ENCODE data around the gene CCBE1.

Gene CCBE1

GRCh38 chr18:59613903-59614302, 83.3 kb downstream of the CCBE1 start:
- in situ Hi-C loops (cut with HindIII; ENCODE audit: low pct_unique_long_range_greater_than_20kb, low sequenced_read_pairs): no loop called here
- no peak for TF ChIP-seq JUND (IDR thresholded peaks at IDR 0.05; ENCODE audit: low read depth)
- DNase-seq (ENCODE audit: low read depth in 1 of 2, low spot score in 1 of 2): no peak

- in situ Hi-C loops (cut with HindIII; ENCODE audit: low pct_unique_long_range_greater_than_20kb, low sequenced_read_pairs): no loop called here
- no peak for DNase-seq (ENCODE audit: low read depth in 1 of 2, low spot score in 1 of 2)
- TF ChIP-seq JUND (IDR thresholded peaks at IDR 0.05; ENCODE audit: low read depth): no peak
These were observed 84.8 kb downstream of the CCBE1 start for GRCh38 chr18:59612381-59612780.

DNA sequence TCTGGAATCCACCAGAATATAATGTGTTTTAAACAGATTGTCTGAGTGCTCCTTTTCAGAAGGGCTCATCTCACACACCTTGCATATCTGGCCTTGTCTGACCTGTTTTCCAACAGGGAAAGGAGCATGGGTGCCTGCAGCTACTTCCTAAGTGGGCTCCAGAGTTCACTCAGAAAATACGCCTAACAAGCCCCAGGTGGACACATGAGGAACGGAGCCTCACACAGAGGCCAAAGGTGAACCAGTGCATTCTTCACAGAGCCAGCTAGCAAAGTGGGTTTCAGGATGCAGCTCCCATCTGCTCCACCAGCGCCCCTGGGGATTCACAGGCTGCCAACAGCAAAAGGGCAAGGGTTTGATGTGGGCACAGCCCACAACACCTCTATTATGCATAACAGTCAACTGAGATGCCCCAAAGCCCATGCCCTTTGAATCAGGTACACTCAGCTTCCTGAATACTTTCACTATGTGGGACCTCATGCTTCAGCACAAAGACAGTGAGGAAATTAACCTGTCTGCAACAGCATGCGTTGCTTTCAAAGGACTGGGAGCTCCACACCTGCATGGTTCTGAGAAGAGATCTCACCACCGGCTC, 86.6 kb downstream of the CCBE1 start:
- in situ Hi-C loops (cut with HindIII; ENCODE audit: low pct_unique_long_range_greater_than_20kb, low sequenced_read_pairs): no loop called here
- TF ChIP-seq JUND (IDR thresholded peaks at IDR 0.05; ENCODE audit: low read depth): no peak

GRCh38 chr18:59609654-59610053, 87.6 kb downstream of the CCBE1 start:
- TF ChIP-seq JUND (IDR thresholded peaks at IDR 0.05; ENCODE audit: low read depth): no peak
- DNase-seq (ENCODE audit: low read depth in 1 of 2, low spot score in 1 of 2): no peak
- in situ Hi-C loops (cut with HindIII; ENCODE audit: low pct_unique_long_range_greater_than_20kb, low sequenced_read_pairs): no loop called here

More for the DNA sequence above, 86.6 kb downstream of the CCBE1 start:
- DNase-seq (ENCODE audit: low read depth in 1 of 2, low spot score in 1 of 2): no peak

- DNase-seq (ENCODE audit: low read depth in 1 of 2, low spot score in 1 of 2): no peak
- in situ Hi-C loops (cut with HindIII; ENCODE audit: low pct_unique_long_range_greater_than_20kb, low sequenced_read_pairs): no loop called here
- no peak for TF ChIP-seq JUND (IDR thresholded peaks at IDR 0.05; ENCODE audit: low read depth)
These were observed 89.8 kb downstream of the CCBE1 start for GRCh38 chr18:59607471-59607870.

DNA sequence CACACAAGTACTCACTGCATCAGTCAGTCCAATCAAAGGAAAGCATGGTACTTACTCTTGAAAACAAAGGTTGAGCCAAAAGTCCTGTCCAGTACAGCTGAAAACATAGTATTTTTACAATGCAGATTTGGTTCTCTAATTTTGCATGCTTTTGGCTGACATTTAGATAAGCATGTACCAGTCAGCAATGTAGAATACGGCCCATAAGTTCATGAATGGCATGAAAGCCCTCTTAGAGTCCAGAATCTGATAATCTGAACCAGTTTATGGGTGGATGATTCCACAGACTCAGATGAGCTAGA, 90.2 kb downstream of the CCBE1 start:
- no peak for DNase-seq (ENCODE audit: low read depth in 1 of 2, low spot score in 1 of 2)
- in situ Hi-C loops (cut with HindIII; ENCODE audit: low pct_unique_long_range_greater_than_20kb, low sequenced_read_pairs): no loop called here
- no peak for TF ChIP-seq JUND (IDR thresholded peaks at IDR 0.05; ENCODE audit: low read depth)

- DNase-seq (ENCODE audit: low read depth in 1 of 2, low spot score in 1 of 2): peak in 1 of 2 experiments; percentile 28
- no peak for TF ChIP-seq JUND (IDR thresholded peaks at IDR 0.05; ENCODE audit: low read depth)
- in situ Hi-C loops (cut with HindIII; ENCODE audit: low pct_unique_long_range_greater_than_20kb, low sequenced_read_pairs): no loop called here
These were observed 90.8 kb downstream of the CCBE1 start for GRCh38 chr18:59606193-59607077.

DNA sequence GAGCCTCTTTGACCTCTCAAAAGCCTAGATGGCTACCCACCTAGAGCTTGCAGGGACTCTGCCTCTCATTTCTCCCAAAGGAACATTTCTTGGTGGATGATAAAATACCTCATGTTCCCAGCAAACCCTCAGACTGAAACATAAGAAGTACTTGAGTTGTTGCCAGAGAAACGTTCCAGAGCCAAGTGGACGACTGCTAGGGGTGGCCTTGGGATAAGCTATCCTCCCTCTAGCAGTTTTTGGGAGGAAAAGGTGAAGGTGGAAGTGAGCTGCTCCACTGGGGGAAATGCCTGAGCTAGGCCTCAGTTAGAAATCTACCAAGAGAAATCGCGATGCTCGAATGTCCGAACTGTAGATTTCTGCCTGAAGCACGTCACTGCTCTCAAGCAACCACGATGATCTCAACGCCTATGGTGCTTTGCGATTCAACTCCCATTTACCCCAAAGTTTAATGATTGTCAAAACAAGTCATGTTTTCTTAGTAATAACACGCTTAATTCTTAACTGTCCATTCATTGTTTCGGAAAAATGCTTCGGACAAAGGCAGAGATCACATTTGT, 91.5 kb downstream of the CCBE1 start:
- no peak for DNase-seq (ENCODE audit: low read depth in 1 of 2, low spot score in 1 of 2)
- TF ChIP-seq JUND (IDR thresholded peaks at IDR 0.05; ENCODE audit: low read depth): no peak
- in situ Hi-C loops (cut with HindIII; ENCODE audit: low pct_unique_long_range_greater_than_20kb, low sequenced_read_pairs): no loop called here

DNA sequence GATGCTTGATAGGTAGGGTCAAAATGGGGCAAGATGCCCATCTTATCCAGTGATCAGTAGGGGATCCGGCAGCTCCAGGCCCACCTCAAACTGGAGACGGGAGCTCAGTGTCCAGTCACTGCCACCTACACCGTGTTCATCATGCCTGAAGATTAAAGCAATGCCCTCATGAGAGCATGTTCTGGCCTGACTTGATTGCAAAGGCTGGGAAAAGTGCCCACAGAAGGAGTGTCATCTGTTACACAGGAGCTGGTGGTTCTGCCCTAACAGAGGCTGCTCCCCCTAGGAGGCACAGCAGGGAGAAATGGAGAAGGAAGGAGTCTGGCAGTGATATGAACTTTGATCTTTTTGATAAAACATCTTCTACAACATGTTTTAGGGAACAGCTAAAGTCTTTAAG, 92.3 kb downstream of the CCBE1 start:
- TF ChIP-seq JUND (IDR thresholded peaks at IDR 0.05; ENCODE audit: low read depth): no peak
- DNase-seq (ENCODE audit: low read depth in 1 of 2, low spot score in 1 of 2): no peak
- in situ Hi-C loops (cut with HindIII; ENCODE audit: low pct_unique_long_range_greater_than_20kb, low sequenced_read_pairs): no loop called here

GRCh38 chr18:59597049-59597448, 100.2 kb downstream of the CCBE1 start:
- no peak for TF ChIP-seq JUND (IDR thresholded peaks at IDR 0.05; ENCODE audit: low read depth)
- in situ Hi-C loops (cut with HindIII; ENCODE audit: low pct_unique_long_range_greater_than_20kb, low sequenced_read_pairs): no loop called here
- DNase-seq (ENCODE audit: low read depth in 1 of 2, low spot score in 1 of 2): no peak

GRCh38 chr18:59593291-59593717, 103.9 kb downstream of the CCBE1 start:
- DNase-seq (ENCODE audit: low read depth in 1 of 2, low spot score in 1 of 2): no peak
- in situ Hi-C loops (cut with HindIII; ENCODE audit: low pct_unique_long_range_greater_than_20kb, low sequenced_read_pairs): no loop called here

GRCh38 chr18:59592624-59593023, 104.6 kb downstream of the CCBE1 start:
- TF ChIP-seq JUND (IDR thresholded peaks at IDR 0.05; ENCODE audit: low read depth): no peak
- in situ Hi-C loops (cut with HindIII; ENCODE audit: low pct_unique_long_range_greater_than_20kb, low sequenced_read_pairs): no loop called here
- no peak for DNase-seq (ENCODE audit: low read depth in 1 of 2, low spot score in 1 of 2)

More at GRCh38 chr18:59593291-59593717, 103.9 kb downstream of the CCBE1 start:
- no peak for TF ChIP-seq JUND (IDR thresholded peaks at IDR 0.05; ENCODE audit: low read depth)

GRCh38 chr18:59582395-59582794, 114.8 kb downstream of the CCBE1 start:
- DNase-seq (ENCODE audit: low read depth in 1 of 2, low spot score in 1 of 2): no peak
- no peak for TF ChIP-seq JUND (IDR thresholded peaks at IDR 0.05; ENCODE audit: low read depth)
- in situ Hi-C loops (cut with HindIII; ENCODE audit: low pct_unique_long_range_greater_than_20kb, low sequenced_read_pairs): no loop called here

Measured in T47D (cell line).